GM18526 (cell line): Measurements from ENCODE around the gene CCDC6.

Experiments used
- POLR2A ChIP-seq: IDR thresholded peaks from 3 replicates; pipeline ENCODE4 v1.6.1; 2011; ENCODE audit not compliant: insufficient read length; ENCODE audit errors: extremely low read depth

Gene CCDC6

DNA sequence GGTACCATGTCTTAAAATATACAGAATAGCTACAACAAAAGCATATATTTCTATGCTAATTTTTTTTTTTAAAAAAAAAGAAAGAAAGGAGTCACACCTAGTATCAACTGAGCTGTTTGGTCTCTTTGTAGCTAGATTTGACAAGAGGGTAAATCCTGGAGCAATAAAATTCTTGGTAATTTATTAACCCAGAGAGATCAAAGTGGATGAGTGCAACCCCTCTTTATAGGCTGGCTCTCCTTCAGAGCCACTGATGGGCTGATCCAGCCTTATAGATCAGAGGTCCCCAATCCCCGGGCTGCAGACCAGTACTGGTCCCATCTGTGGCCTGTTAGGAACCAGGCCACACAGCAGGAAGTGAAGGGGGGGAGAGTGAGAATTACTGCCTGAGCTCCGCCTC lies 133.3 kb downstream of the CCDC6 start:
- no peak for TF ChIP-seq POLR2A

DNA sequence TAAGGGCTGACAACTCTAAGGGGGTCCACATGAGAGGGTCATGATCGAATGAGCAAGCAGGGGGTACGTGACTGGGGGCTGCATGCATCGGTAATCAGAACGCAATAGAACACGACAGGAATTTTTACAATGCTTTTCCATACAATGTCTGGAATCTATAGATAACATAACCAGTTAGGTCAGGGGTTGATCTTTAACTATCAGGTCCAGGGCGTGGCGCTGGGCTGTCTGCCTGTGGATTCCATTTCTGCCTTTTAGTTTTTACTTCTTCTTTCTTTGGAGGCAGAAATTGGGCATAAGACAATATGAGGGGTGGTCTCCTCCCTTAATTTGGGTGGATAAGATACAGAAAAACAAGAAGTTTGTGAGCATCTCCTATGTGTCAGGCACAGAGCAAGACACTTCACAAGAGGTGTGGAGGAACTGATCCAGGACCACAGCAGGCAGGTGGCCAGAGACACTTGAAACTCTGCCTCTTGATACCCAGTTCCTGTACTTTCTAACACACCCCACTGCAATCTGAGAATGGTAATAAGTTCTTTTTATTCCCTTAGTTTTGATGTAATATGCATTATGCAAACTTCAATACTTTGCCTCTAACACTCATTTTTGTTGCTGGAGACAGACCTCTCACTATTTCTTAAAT lies 135.1 kb downstream of the CCDC6 start:
- no peak for TF ChIP-seq POLR2A

DNA sequence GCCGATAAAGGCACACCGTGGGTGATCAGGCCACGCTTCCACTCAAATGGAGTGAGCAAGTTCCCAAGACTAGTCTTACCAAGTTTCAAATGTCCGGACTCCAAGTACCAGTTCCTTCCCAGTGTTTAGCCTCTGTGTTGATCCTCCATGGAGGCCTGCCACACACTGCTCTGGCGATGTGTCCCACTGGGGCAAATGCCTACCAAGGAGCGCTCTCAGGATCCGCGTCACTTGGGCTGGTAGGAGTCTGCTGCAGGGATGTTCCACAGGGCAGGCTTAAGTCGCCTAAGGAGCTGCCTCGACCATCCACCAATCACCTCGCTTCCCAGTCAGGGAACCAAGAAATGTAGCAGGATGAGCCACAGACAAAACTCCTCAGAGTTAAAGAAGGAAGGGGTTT lies 135.7 kb downstream of the CCDC6 start:
- no peak for TF ChIP-seq POLR2A

DNA sequence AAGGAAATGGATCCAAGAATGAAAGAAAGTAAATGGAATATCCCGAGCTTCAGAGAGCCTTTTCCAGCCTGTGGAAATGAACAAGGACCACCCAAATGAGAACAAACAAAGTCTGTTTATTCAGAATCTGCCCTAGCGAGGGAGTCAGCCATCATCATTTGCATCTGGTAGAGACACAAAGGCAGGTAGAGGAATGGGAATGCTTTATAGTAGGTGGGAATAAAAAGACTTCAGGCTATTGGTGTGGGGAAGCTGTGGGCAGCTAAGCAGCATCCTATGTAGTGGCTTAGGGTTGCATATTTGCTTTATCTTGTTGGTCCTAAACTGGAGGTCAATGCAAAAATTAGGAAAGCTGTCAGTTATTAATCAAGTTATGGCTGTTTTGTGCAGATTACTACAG lies 143.9 kb downstream of the CCDC6 start:
- no peak for TF ChIP-seq POLR2A

DNA sequence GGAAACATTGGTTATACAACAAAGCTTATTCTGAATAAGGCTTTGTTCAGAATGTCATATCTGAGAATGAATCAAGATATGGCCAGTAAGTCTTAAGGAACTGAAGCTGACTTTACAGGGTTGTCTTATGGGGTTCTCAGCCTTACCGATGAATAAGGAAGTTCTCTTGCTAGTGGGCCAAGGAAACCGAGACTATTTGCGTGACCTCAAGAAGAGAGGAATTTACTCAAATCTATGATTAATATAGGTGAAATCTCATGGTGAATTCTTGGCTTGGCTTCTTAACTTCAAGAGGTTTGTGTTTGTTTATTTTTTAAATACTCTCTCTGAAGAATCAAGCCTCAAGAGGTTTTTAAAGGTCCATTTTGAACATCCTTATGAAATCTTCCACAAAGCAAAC lies 148.4 kb downstream of the CCDC6 start:
- TF ChIP-seq POLR2A: no peak

DNA sequence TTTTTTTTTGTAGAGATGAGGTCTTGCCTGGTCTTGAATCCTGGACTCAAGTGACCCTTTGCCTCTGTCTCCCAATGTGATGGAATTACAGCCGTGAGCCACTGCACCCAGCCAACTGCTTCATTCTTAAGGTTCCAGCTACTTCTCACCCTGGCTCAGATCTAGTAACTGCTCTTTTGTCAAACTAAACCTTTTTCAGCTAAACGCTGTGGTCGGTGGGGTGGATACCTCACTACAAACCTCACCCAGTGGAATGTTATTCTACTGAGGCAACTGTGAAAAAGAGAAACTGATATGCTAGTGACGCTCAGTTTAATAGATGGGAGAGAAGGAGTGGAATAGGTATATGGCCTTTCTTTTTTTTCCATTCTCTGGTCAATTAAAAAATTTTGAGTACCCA lies 151.4 kb downstream of the CCDC6 start:
- no peak for TF ChIP-seq POLR2A

DNA sequence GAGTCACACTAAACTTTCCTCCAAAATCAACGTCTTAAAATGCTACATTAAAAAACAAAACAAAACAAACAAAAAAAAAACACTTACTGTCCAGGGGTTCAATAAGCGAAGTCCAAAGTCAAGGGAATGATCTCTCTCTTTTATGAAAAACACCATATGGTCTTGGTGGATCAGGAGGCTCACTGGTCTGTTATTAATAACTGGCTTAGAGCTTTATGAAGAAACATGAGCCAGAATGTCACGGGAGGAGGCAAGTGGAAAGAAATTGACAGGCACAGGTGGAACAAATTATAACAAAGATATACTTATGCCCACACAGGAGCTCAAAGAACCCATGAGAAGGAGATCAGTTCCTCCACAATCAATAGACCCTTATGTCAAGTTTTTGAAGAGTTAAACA lies 153.1 kb downstream of the CCDC6 start, which contains the start of gene MRLN:
MRLN (minus strand) TSS at position 189 of the 400 bp plus-strand sequence.
- TF ChIP-seq POLR2A: no peak

DNA sequence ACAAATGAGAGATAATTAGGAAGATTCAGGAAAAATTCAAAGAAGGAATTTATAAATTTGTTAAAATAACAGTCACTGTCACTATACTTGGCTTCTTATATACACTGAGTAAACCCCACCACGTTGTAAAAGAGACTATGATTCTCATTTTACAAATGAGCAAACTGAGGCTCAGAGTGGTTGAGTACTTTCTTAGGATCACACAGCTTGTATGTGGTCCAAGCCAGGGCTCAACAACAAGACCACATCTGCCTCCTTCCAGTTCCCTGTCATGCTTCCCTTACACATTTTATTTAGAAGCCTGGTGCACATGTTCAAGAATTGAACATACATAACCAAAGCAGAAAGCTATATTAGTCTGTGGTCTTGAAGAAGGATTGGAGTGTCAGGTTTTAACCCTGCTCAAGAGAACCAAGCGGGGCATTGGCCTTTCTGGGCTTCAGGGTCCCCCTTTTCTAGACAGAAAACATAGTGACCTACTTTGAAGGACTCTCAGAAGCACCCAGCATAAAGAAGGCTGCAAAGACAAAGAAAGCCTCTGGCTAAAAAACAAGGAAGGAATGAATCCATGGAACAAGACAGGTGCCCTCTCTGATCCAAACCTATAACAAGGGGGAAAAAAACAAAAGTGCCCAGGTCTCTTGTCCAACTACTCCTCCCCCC lies 153.9 kb downstream of the CCDC6 start:
- TF ChIP-seq POLR2A: no peak

DNA sequence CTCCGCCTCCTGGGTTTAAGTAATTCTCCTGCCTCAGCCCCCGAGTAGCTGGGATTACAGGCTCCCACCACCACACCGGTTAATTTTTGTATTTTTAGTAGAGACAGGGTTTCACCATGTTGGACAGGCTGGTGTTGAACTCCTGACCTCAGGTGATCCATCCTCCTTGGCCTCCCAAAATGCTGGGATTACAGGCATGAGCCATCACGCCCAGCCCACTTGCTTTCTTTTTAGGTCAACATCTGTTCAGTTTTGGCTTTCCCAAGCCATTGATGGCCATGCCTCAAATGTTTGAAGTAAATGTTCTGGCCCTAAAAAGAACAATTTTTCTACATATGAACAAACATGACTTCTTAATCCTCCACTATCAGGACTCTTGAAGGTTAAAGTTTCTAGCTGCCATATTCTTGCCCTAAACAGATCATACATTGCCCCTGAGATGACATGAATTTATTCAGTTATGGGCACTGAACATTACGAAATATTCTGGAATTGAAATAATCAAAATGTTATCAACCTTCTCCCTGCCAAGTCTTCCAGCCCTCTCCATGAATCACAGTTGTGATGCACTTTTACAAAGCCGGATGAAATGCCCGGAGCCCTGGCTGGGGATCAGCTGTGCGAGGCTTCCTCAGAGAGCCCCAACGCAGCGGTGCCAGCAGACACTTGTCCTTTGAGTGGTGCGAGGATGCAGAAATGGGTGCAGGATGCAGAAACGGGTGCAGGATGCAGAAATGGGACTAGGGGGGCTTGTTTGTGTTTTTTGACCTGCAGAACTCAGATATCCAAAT lies 156.0 kb downstream of the CCDC6 start:
- no peak for TF ChIP-seq POLR2A

DNA sequence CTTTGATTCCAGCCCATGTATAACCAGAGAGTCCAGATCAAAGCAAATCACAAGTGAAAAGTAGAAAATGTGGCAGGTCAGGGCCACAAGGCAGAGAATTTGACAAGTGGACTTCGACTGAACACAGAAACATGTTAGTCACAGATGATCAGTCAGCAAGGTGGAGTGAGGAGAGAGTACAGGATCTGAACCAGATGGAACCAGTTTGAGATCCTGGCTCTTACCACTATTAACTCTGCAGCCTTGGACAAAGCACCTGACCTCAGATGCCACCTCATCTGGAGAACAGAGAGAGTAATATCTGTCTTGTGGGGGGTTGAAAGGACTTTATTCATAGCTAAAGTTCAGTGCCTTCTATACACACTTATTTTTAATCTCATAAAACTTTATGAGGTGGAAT lies 157.5 kb downstream of the CCDC6 start:
- TF ChIP-seq POLR2A: no peak

DNA sequence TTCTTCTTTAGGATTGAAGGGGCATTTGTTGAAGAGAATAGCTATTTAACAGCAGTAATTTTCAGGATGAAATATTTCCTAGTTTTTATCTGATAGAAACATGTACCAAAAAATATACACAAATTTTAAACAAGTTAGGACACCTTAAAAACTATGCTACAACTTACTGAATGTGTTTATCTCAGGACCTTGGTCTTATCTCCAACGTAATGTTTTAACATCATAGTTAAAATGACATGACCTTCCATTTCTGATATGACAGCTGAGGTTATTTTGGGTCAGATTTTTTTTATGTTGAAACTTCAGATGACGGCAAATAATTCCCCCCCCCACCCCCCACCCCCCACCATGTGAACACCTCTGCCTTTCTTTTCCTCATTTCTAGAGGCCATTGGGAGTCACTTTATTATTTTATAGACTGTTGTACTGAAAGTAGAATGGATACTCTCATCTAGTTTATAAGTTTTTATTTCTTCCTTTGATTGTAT lies 161.1 kb downstream of the CCDC6 start:
- no peak for TF ChIP-seq POLR2A

DNA sequence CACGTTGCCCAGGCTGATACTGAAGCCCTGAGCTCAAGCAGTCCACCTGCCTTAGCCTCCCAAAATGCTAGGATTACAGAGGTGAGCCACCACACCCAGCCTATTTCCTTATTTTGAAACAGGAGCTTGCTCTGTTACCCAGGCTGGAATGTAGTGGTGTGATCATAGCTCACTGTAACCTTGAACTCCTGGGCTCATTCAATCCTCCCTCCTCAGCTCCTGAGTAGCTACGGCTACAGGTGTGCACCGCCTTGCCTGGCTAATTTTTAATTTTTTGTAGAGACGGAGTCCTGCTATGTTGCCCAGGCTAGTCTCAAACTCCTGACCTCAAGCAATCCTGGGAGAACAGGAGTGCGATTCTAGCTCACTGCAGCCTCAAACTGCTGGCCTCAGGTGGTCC lies 164.8 kb downstream of the CCDC6 start:
- no peak for TF ChIP-seq POLR2A

DNA sequence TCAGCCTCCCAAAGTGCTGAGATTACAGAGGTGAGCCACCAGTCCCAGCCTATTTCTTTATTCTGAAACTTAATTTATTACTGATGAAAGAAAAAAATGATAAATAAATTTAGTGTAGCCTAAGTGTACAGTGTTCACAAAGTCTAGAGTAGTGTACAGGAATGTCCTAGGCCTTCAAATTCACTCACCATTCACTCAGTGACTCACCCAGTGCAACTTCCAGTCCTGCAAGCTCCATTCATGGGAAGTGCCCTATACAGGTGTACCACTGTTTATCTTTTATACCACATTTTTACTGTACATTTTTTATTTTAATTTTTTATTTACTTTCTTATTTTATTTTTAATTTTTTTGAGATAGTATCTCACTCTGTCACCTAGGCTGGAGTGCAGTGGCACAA lies 165.3 kb downstream of the CCDC6 start:
- TF ChIP-seq POLR2A: no peak
